ENCODE measurements around the gene INPP4A.

The INPP4A gene

GRCh38 chr2:98583276-98583675, 138.6 kb downstream of the INPP4A start:
- DNase-seq (ENCODE audit: low read depth), result no peak
- no peak for TF ChIP-seq CTCF (conservative IDR thresholded peaks at IDR 0.05; ENCODE audit: control insufficient read depth, insufficient read depth, low read depth, low read length)

GRCh38 chr2:98583816-98584618, 139.4 kb downstream of the INPP4A start:
- TF ChIP-seq CTCF (conservative IDR thresholded peaks at IDR 0.05; ENCODE audit: control insufficient read depth, insufficient read depth, low read depth, low read length), result no peak
- H3K4me3 ChIP-seq (ENCODE audit: control insufficient read depth, low read depth, low read length), result no peak overlapping the region
- no peak for DNase-seq (ENCODE audit: low read depth)

More at GRCh38 chr2:98583276-98583675, 138.6 kb downstream of the INPP4A start:
- H3K4me3 ChIP-seq (ENCODE audit: control insufficient read depth, low read depth, low read length), result no peak overlapping the region

- no peak for TF ChIP-seq CTCF (conservative IDR thresholded peaks at IDR 0.05; ENCODE audit: control insufficient read depth, insufficient read depth, low read depth, low read length)
- no peak overlapping the region for H3K4me3 ChIP-seq (ENCODE audit: control insufficient read depth, low read depth, low read length)
- DNase-seq (ENCODE audit: low read depth), result no peak
Measured at GRCh38 chr2:98585386-98585785, 140.7 kb downstream of the INPP4A start.

GRCh38 chr2:98586551-98587140, 142.0 kb downstream of the INPP4A start:
- no peak overlapping the region for H3K4me3 ChIP-seq (ENCODE audit: control insufficient read depth, low read depth, low read length)
- TF ChIP-seq CTCF (conservative IDR thresholded peaks at IDR 0.05; ENCODE audit: control insufficient read depth, insufficient read depth, low read depth, low read length), result no peak
- no peak for DNase-seq (ENCODE audit: low read depth)

- DNase-seq (ENCODE audit: low read depth), result no peak
- TF ChIP-seq CTCF (conservative IDR thresholded peaks at IDR 0.05; ENCODE audit: control insufficient read depth, insufficient read depth, low read depth, low read length), result no peak
Measured at GRCh38 chr2:98588880-98589431, 144.3 kb downstream of the INPP4A start.

GRCh38 chr2:98589489-98589888, 144.8 kb downstream of the INPP4A start:
- no peak overlapping the region for H3K4me3 ChIP-seq (ENCODE audit: control insufficient read depth, low read depth, low read length)
- no peak for TF ChIP-seq CTCF (conservative IDR thresholded peaks at IDR 0.05; ENCODE audit: control insufficient read depth, insufficient read depth, low read depth, low read length)
- no peak for DNase-seq (ENCODE audit: low read depth)

More at GRCh38 chr2:98588880-98589431, 144.3 kb downstream of the INPP4A start:
- H3K4me3 ChIP-seq (ENCODE audit: control insufficient read depth, low read depth, low read length), result no peak overlapping the region

All from fibroblast of mammary gland (primary cell).